Measurements from ENCODE around the gene MST1.

Gene MST1

DNA sequence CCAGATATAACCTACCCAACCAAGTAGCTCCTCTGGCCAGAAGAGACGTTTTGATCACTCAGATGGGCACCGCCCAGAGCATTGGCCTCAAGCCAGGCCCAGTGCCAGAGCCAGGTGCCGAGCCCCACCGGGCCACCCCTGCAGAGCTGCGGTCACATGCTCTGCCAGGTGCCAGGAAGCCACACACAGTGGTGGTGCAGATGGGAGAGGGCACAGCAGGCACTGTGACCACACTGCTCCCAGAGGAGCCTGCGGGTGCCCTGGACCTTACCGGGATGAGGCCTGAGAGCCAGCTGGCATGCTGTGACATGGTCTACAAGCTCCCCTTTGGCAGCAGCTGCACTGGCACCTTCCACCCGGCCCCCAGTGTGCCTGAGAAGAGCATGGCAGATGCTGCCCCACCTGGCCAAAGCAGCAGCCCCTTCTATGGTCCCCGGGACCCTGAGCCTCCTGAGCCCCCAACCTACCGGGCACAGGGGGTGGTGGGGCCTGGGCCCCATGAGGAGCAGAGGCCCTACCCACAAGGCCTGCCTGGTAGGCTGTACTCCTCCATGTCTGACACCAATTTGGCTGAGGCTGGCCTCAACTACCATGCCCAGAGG lies 34.2 kb downstream of the MST1 start:
- no peak for DNase-seq

DNA sequence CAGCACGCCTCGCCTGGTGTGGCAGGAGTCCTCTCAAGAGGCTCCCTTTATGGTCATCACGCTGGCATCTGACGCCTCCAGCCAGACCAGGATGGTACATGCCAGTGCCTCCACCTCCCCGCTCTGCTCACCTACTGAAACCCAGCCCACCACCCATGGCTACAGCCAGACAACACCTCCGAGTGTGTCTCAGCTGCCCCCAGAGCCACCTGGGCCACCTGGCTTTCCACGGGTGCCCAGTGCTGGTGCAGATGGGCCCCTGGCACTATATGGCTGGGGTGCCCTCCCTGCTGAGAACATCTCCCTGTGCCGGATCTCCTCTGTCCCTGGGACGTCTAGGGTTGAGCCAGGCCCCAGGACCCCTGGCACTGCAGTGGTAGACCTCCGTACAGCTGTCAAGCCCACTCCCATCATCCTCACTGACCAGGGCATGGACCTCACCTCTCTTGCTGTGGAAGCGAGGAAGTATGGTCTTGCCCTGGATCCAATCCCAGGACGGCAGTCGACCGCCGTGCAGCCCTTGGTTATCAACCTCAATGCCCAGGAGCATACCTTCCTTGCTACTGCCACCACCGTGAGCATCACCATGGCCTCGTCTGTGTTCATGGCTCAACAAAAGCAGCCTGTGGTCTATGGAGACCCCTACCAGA lies 35.0 kb downstream of the MST1 start:
- no peak for DNase-seq

DNA sequence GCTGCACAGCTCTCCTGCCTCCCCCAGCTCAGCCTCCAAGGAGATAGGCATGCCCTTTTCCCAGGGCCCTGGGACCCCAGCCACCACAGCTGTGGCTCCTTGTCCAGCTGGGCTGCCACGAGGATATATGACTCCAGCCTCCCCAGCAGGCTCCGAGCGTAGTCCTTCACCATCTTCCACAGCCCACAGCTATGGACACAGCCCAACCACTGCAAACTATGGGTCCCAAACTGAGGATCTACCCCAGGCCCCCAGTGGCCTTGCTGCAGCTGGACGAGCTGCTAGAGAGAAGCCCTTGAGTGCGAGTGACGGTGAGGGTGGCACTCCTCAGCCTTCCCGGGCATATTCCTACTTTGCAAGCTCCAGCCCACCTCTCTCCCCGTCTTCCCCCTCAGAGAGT lies 35.7 kb downstream of the MST1 start:
- no peak for DNase-seq

DNA sequence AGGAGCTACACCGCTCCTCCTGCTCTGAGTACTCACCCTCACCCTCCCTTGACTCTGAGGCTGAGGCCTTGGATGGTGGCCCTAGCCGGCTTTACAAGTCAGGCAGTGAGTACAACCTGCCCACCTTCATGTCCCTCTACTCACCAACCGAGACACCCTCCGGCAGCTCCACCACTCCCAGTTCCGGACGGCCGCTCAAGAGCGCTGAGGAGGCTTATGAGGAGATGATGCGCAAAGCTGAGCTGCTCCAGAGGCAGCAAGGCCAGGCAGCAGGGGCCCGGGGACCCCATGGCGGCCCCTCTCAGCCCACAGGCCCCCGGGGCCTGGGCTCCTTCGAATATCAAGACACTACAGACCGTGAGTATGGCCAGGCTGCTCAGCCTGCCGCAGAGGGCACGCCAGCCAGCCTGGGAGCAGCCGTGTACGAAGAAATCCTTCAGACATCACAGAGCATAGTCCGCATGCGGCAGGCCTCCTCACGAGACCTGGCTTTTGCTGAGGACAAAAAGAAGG lies 36.3 kb downstream of the MST1 start:
- no peak for DNase-seq

DNA sequence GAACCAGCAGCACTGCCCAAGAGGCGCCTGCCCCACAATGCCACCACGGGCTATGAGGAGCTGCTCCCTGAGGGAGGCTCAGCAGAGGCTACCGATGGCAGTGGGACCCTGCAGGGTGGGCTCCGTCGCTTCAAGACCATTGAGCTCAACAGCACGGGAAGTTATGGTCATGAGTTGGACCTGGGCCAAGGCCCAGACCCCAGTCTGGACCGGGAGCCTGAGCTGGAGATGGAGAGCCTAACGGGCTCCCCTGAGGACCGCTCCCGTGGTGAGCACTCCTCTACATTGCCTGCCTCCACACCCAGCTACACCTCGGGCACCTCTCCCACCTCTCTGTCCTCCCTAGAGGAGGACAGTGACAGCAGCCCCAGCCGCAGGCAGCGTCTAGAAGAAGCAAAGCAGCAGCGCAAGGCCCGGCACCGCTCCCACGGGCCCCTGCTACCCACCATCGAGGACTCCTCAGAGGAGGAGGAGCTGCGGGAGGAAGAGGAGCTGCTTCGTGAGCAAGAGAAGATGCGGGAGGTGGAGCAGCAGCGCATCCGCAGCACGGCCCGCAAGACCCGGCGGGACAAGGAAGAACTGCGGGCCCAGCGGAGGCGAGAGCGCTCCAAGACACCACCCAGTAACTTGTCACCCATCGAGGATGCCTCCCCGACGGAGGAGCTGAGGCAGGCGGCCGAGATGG lies 36.9 kb downstream of the MST1 start:
- no peak for DNase-seq

DNA sequence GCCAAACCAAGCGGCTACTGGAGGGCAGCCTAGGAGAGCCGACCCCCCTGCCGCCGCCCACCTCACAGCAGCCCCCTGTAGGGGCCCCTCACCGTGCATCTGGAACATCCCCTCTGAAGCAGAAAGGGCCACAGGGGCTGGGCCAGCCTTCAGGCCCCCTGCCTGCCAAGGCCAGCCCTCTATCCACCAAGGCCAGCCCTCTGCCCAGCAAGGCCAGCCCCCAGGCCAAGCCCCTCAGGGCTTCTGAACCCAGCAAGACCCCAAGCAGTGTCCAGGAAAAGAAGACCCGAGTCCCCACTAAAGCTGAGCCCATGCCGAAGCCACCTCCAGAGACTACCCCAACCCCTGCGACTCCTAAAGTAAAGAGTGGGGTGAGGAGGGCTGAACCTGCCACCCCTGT lies 38.6 kb downstream of the MST1 start:
- DNase-seq: no peak

DNA sequence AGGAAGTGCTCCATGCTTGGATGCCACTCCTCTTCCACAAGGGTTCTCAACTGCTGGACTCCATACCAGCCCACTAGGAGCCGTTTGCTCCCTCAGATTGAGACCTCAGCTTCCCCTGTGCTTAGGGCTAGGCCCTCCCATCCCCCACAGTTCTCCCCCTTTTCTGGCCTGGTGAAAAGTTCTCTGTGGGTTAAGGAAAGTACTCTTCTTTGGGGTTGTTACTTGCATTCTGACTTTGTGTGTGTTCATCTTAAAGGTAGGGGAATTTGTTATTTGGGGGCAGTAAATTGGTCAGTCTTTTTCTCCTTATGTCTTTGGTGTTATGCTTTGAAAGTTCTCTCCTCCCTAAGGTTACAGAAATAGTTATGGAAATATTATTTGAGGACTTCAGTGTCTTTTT lies 39.1 kb downstream of the MST1 start:
- no peak for DNase-seq

DNA sequence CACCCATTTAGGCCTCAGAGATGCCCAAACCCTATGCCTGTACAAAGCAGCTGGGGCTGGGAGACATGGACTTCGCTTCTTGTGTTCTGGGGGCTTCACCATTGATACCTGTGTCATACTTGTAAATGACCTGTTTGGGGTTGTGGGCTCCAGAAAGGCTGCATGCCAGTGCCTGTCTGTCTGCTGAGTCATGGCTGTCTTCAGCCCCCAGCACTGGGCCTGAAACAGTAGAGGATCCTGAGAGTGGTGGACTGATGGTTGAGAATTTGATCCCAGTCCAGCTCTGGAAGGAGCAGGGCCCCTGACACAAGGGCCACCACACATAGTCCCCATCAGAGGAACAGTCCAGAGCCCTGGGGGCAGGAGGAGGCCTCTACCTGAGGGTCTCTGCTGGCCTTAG lies 39.7 kb downstream of the MST1 start:
- no peak for DNase-seq

DNA sequence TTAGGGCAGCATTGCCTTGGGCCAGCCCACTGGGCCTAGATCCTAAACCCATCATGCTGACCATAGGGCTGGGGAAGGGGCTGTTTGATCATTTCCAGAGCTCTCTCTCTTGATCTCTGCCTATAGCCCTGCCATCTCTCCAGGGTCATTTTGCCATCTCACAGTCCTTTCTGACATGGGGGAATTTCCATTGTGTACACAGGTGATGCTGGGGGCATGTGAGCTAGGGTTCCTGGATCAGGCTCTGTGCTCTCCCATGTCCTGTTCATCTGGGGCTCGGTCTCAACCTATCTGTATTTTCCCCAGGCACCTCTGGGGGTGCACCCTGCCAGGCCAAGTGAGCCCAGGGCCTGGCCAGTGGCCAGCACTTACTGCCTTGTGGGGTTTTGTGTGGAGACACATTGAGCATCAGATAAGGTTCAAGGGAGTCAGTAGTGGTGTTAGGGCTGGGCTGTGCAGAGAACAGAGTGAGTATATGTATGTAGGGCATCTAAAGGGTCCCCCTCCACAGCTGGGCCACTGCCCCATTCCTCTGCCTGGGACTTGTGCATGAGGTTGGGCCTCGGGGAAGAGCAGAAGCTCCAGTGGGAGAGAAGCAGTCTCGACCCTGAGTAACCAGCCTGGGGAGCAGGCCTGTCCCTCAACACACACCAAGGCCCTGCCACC lies 40.8 kb downstream of the MST1 start:
- DNase-seq: no peak

DNA sequence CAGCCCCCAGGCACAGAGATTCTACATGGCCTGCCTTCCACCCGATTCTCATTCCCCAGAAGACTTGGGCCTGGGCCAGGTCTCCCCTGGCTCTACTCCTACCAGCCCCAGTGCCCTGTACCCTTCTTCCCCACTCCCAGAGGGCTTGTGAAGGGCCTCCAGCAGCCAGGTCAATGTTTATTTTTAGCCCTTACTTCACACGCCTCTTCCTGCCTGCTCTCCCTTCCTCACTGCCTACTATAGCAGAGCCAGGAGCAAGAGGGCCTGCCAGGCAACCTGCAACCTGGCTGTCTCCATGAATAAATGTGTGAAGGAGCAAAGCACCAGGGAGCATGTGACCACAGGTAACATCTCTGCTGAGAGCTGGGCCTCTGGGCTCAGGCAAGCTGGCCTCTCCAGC lies 41.5 kb downstream of the MST1 start:
- peak in 1 of 2 experiments; percentile 14 for DNase-seq

DNA sequence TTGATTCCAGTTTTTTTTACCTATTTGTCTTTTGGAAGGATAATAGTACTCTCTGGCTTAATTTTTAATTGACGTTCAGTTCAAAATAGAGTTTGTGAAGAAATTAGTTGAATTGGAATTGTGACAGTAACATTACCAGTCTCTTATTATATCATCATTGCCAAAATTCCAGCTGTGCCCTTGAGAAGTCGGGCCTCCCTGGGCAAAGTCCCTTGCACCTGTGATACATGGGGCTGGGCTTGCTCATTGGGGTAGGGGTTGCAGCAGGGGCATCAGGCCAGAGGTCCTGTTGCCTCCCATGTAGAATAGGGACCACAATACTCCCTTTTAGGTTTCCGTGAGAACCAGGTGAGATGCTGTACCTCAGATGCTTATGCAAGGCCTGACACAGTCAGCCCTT lies 43.0 kb downstream of the MST1 start:
- no peak for DNase-seq

DNA sequence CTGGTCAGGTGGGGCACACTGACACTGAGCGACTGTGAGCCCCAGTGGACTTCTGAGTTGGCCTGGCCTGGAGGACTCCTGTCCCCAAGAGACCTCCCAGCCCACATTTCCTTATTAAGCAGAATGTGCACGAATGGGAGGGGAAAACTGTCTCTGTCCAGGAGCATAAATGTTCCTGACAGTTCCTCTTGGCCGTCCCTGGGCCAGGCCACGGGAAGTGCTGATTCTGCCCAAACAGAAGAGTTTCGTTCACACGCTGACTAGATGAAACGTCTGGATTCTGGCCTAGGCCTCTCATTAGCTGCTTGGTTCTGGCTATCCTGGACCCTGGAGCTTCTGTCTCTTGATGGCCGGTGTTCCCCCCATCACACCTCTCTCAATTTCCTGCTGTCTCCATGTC lies 44.6 kb downstream of the MST1 start:
- DNase-seq: no peak

DNA sequence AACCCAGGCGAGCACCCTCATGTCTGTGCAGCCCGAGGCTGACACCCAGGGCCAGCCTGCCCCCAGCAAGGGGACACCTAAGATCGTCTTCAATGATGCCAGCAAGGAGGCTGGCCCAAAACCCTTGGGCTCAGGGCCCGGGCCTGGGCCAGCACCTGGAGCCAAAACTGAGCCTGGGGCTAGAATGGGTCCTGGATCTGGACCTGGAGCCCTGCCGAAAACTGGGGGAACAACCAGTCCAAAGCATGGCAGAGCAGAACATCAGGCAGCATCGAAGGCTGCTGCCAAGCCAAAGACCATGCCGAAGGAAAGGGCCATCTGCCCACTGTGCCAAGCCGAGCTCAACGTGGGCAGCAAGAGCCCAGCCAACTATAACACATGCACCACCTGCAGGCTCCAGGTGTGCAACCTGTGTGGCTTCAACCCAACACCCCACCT lies 46.5 kb downstream of the MST1 start:
- DNase-seq: no peak

DNA sequence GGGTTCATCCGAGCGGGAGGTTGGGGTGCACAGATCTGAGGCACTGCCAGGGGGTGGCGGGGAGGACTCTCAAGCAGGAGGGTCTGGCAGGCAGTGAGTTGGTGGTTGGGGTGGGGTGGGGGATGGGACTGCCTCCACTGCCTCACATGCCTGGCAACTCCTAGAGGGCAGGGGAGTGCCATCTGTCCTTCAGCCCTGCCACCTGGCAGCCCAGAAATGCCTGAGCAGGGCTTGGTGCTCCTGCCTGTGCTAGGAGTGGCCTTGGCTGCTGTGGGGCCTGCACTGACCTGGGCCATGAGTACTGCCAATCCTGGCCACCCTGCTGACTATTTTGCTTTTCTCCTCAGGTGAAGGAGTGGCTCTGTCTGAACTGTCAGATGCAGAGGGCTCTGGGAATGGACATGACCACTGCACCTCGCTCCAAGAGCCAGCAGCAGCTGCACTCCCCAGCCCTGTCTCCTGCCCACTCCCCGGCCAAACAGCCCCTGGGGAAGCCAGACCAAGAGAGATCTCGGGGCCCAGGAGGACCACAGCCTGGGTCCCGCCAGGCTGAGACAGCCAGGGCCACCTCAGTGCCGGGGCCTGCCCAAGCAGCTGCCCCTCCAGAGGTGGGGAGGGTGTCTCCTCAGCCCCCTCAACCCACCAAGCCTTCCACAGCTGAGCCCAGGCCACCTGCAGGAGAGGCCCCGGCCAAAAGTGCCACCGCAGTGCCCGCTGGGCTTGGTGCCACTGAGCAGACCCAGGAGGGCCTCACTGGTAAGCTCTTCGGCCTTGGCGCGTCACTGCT lies 47.2 kb downstream of the MST1 start:
- no peak for DNase-seq

DNA sequence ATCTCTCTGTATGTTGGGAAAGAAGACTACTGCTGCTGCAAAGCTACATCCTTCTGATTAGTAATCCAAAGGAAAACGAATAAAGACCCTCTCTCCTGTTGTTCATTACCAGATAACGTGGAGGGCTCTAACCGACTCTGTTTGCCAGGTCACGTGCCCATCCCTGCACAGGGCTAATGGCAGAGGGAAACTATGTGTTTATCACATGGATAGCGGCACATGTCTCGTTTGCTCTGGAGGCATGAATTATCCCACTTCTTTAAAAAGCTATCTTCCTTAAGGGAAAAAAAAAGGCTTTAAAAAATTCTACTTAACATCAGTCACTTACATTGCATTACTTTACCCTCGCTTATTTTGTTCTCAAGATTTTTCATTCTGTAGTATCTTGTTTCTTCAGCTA lies 48.0 kb downstream of the MST1 start:
- no peak for DNase-seq

DNA sequence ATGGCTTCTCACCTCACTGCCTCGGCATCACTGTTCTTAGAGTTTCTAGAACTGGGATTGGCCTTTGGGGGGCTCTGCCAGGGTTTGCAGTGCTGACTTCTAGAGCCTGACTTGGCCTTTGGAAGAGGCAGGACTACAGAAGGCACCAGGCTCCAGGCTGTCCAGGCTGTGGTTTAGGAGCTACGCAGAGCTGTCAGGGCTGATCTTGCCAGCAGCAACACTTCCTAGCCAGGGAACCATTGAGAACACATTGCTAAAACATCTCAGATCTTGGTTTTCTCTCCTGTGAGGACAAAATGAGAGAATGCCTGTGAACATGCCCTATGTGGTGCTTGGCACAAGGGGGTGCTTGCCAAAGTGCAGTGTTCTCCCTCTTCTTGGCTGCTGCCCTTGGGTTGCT lies 49.7 kb downstream of the MST1 start:
- DNase-seq: no peak

DNA sequence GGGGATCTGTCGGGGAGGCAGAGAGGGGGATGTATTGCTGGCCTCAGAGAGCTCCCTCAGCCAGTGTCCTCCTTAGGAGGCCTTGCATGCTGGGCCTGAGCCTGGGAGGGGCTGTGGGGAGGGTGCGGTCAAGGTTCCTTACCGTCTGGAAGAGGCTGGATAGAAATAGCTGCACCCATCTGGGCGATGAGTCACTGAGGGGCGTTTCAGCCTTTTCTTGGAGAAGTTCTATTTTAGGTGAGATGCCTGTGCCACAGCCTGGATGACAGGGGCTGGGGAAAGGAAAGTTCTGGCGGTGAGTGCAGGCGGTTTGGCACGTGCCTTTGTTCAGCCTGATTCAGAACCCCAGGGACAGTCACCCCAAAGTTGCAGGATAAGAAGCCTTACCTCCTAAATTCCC lies 50.8 kb downstream of the MST1 start:
- peak in 1 of 2 experiments; percentile 28 for DNase-seq

DNA sequence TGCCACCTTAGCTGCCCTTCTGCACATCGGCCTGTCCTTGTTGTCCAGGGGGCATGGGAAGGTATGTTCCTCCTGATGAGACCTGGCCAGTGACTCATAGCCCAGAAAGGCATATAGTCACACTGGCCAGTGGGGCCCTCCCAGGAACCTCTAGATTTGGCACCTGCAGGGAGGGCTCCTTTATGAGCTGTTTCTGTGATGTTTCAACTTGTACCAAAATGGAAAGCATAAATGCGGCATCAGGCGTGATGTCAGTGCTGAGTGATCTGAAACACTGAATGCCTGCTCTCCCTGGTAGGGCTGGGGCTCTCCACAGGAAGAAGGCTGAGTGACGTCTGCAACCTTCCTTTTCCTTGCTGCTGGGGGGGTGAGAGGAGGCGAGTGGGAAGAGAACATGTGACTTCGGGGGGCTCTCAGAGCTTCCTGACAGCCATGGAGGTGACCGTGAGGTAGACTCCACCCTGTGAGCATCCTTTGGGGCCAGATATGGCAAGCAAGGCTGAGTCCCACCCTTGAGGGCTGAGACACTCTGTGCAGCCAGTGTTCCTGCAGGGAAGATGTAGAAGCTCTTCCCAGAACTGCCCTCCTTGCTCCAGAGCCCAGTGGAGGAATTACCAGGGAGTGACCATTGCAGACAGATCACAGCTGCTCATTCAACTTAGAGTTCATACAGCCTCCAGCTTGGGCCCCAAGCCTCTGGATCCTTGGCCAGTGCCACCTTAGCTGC lies 52.2 kb downstream of the MST1 start:
- DNase-seq: no peak

DNA sequence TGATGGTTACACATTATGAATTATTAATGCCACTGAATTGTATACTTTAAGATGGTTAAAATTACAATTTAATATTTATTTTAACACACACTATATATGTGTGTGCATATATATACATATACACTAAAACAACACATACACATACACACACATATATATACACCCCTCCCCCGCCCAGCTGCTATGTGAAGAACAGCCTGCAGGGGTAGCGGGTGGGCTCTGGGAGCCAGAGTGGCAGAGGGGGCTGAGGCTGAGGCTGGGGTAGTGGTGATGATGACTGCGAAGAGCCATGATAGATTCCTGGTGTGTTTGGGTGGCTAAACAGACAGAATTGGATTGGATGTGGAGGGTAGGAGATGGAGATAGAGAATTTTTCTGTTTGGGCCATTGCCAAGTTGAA lies 54.5 kb downstream of the MST1 start:
- no peak for DNase-seq
